Measurements from ENCODE around the gene CDCP1.

GRCh38 chr3:45080824-45081223, 65.4 kb downstream of the CDCP1 start:
- TF ChIP-seq, protein P1, sequence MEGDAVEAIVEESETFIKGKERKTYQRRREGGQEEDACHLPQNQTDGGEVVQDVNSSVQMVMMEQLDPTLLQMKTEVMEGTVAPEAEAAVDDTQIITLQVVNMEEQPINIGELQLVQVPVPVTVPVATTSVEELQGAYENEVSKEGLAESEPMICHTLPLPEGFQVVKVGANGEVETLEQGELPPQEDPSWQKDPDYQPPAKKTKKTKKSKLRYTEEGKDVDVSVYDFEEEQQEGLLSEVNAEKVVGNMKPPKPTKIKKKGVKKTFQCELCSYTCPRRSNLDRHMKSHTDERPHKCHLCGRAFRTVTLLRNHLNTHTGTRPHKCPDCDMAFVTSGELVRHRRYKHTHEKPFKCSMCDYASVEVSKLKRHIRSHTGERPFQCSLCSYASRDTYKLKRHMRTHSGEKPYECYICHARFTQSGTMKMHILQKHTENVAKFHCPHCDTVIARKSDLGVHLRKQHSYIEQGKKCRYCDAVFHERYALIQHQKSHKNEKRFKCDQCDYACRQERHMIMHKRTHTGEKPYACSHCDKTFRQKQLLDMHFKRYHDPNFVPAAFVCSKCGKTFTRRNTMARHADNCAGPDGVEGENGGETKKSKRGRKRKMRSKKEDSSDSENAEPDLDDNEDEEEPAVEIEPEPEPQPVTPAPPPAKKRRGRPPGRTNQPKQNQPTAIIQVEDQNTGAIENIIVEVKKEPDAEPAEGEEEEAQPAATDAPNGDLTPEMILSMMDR (IDR thresholded peaks at IDR 0.05) = no peak
- TF ChIP-seq POLR2A (IDR thresholded peaks at IDR 0.05) = no peak
